Nephron (organoid): ENCODE measurements around the gene PLPP3.

ENCODE experiments used
- H3K27ac Mint-ChIP-seq, 3 experiments: 2 replicates each; pipeline ENCODE4 v1.8.0; 2020; ENCODE audit warnings: mixed read lengths in 3 of 3, mild to moderate bottlenecking in 2 of 3, moderate library complexity in 1 of 3
- H3K27me3 Mint-ChIP-seq: 2 replicates; pipeline ENCODE4 v1.8.0; 2021; ENCODE audit warnings: low read depth, mild to moderate bottlenecking, moderate library complexity, mixed read lengths
- H3K36me3 Mint-ChIP-seq: 2 replicates; pipeline ENCODE4 v1.8.0; 2020; ENCODE audit warnings: low read depth, mixed read lengths
- H3K4me1 Mint-ChIP-seq: 2 replicates; pipeline ENCODE4 v1.8.0; 2020; ENCODE audit warnings: mixed read lengths
- H3K4me3 Mint-ChIP-seq, 3 experiments: 2 replicates each; pipeline ENCODE4 v1.8.0; 2020; ENCODE audit warnings: mild to moderate bottlenecking in 3 of 3, mixed read lengths in 3 of 3, moderate library complexity in 2 of 3
- H3K9me3 Mint-ChIP-seq: 2 replicates; pipeline ENCODE4 v1.8.0; 2020; ENCODE audit warnings: mixed read lengths
- CTCF ChIP-seq, 3 experiments: fragments of 200-600 bp; sonication (generic); IDR thresholded peaks; one replicate each; pipeline ENCODE4 v1.5.0; 2021; ENCODE audit warnings: antibody characterized with exemption in 3 of 3; ENCODE audit not compliant: unreplicated experiment in 3 of 3

The PLPP3 gene

GRCh38 chr1:56477164-56478111 lies 101.9 kb downstream of the PLPP3 start:
- no peaks in the 10 kb centered on the region for H3K27me3 Mint-ChIP-seq

GRCh38 chr1:56473582-56474270 lies 105.6 kb downstream of the PLPP3 start:
- Mint-ChIP-seq H3K27me3 (no peaks in the 10 kb centered on the region), H3K27ac (peak overlapping the region in 1 of 3 experiments; percentile 6), H3K36me3 (no peaks in the 10 kb centered on the region), H3K4me1 (peaks cover 39% of the 10 kb centered on the region), H3K4me3 (peak overlapping the region in 1 of 3 experiments; percentile 25), H3K9me3 (no peaks in the 10 kb centered on the region)
- TF ChIP-seq CTCF (IDR thresholded peaks at IDR 0.05; ENCODE audit: unreplicated experiment in 3 of 3) = no peak

More at GRCh38 chr1:56477164-56478111, 101.9 kb downstream of the PLPP3 start:
- no peaks in the 10 kb centered on the region for H3K9me3 Mint-ChIP-seq
- H3K4me1 Mint-ChIP-seq = peaks cover 19% of the 10 kb centered on the region
- TF ChIP-seq CTCF (IDR thresholded peaks at IDR 0.05; ENCODE audit: unreplicated experiment in 3 of 3) = no peak
- H3K36me3 Mint-ChIP-seq = no peaks in the 10 kb centered on the region
- peak overlapping the region; percentile 77 to 88 (median 84) for H3K4me3 Mint-ChIP-seq
- peak overlapping the region; percentile 93 to 97 (median 93) for H3K27ac Mint-ChIP-seq

- Mint-ChIP-seq H3K36me3 (no peaks in the 10 kb centered on the region), H3K9me3 (no peaks in the 10 kb centered on the region), H3K27ac (no peak overlapping the region)
Observed at GRCh38 chr1:56472860-56473259, 106.5 kb downstream of the PLPP3 start.

GRCh38 chr1:56469640-56470371 lies 109.6 kb downstream of the PLPP3 start:
- Mint-ChIP-seq H3K4me1 (peaks cover 38% of the 10 kb centered on the region), H3K4me3 (no peak overlapping the region), H3K9me3 (no peaks in the 10 kb centered on the region), H3K27me3 (no peaks in the 10 kb centered on the region), H3K27ac (peak overlapping the region; percentile 18 to 75 (median 33)), H3K36me3 (no peaks in the 10 kb centered on the region)
- TF ChIP-seq CTCF (IDR thresholded peaks at IDR 0.05; ENCODE audit: unreplicated experiment in 3 of 3) = no peak

More at GRCh38 chr1:56472860-56473259, 106.5 kb downstream of the PLPP3 start:
- Mint-ChIP-seq H3K27me3 (no peaks in the 10 kb centered on the region), H3K4me1 (peaks cover 40% of the 10 kb centered on the region), H3K4me3 (no peak overlapping the region)
- TF ChIP-seq CTCF (IDR thresholded peaks at IDR 0.05; ENCODE audit: unreplicated experiment in 3 of 3) = no peak

GRCh38 chr1:56468518-56468917 lies 110.8 kb downstream of the PLPP3 start:
- no peaks in the 10 kb centered on the region for H3K9me3 Mint-ChIP-seq
- H3K27ac Mint-ChIP-seq = peak overlapping the region; percentile 77 to 85 (median 82)
- no peaks in the 10 kb centered on the region for H3K36me3 Mint-ChIP-seq
- no peak for TF ChIP-seq CTCF (IDR thresholded peaks at IDR 0.05; ENCODE audit: unreplicated experiment in 3 of 3)
- peak overlapping the region in 2 of 3 experiments; percentile 23 to 26 for H3K4me3 Mint-ChIP-seq
- H3K4me1 Mint-ChIP-seq = peaks cover 38% of the 10 kb centered on the region
- no peaks in the 10 kb centered on the region for H3K27me3 Mint-ChIP-seq
